Stimulated activated CD4-positive, alpha-beta T cell treated with anti-CD3 and anti-CD28 coated beads, Interleukin-12 subunit alpha, Interleukin-12 subunit beta, amount 100 ng/mL, for 24 hours (primary cell): ENCODE measurements around the gene PMPCA.

Experiments
- DNase-seq, 2 experiments: peaks; one replicate each; pipeline ENCODE4 v3.0.0-alpha.2; 2020; ENCODE audit warnings: low read depth in 2 of 2

PMPCA gene

DNA sequence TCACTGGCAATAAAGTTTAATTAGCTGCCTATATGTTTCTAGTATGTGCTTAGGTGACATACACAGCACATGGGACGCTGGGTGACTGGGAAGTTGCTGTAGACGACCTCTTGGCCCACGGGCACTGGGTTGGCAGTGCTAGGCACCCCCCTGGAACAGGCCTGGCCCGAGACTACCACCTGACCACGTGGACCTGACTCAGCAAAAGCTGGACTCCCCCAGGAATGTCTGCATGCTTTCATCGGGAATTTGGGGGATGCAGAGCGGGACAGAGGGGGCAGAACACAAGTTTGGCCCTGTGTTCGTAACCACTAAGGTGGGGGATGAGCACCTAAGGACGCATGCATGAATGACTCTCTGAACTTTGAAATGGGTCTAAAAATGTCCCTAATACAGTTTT, 45.8 kb downstream of the PMPCA start:
- no peak for DNase-seq

DNA sequence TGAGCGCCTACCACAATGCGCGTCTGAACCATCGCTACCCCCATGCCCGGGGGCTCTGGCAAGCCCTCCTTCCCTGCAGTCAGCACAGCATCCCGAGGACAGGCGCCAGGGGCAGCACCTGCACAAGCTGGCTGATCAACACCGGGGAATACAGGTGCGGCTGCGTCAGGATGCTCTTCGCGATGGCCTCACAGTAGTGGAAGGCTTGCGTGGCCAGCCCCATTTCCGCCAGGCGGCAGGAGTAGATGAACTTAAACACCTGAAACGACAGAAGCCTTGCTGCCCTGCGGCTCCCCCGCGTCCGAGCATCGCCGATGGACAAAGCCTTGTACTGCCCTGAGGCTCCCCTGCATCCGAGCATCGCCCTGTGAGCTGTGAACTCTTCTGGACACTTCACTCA, 46.9 kb downstream of the PMPCA start:
- DNase-seq: no peak

DNA sequence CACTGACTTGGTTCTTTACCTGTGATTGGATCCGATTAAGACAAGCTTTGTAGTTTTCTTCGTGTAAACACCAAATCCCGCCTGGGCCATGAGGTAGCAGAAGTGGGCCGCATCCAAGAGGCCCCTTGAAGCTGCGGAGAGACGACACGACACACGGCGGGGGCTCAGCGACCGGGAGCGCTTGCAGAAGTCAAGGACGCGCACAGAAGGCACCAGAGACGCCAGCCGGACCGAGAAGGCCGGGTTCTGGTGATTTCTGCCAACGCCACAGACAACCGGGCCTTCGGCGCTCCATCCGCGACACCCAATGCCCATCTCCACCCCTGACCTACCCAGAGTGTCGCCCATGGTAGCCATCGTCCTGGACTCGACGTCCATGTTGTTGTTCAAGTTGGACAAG, 49.0 kb downstream of the PMPCA start:
- no peak for DNase-seq

DNA sequence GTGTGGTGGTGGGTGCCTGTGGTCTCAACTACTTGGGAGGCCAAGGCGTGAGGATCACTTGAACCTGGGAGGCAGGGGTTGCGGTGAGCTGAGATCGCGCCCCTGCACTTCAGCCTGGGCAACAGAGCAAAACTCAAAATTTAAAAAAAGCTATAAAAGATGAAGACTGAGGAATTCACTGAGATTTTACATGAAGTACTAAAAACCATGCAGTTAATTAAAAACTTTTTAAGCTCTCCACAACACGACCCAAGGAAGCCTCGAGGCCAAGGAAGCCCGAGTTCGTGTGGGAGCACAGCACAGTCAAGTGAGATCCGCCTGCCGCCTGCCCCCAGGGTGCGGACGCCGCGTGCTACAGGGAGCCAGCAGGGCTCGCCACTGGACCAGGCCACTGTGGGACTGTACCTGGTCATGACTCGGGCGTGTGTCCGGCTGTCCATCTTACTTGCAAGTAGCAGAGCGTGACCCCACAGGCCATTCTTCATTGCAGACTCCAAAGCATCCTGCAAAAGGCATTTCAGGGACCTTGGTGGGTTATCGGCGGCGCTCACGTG, 50.4 kb downstream of the PMPCA start:
- DNase-seq: no peak

DNA sequence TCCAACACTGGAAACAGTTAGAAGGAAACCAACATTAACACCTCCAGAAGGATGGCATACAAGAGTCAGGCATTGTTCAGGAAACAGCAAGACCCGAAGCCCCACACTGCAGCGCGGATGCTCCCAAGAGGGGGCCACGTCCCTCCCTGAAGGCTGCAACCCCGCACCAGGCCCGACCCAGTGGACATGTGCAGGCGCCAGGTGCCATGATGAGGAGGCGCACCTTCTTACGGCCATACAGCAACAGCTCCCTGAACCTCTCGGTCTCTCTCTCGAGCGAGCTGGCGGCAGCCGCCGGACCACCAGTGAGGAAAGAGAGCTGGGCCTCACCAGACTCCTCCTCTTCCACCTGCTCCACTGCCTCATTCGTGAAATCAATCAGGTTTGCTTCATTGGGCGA, 52.2 kb downstream of the PMPCA start:
- no peak for DNase-seq

DNA sequence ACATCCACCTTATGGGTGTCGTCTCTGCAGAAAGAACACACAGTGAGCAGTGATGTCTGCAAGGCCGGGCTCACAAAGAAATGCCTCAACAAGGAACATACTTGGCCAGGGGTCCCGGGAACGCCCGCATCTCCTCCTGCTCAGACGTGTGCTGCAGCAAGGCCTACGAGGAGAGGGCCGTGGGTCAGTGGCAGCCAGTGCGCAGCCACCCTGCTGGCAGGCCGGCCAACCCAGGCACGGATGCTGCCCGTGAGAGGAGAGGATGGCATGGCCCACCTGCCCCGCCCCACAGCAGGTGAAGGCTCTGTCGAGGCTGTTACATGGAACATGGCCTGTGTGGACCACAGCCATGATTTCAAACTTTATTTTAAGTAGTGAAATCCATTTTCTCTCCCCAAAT, 53.1 kb downstream of the PMPCA start:
- no peak for DNase-seq

DNA sequence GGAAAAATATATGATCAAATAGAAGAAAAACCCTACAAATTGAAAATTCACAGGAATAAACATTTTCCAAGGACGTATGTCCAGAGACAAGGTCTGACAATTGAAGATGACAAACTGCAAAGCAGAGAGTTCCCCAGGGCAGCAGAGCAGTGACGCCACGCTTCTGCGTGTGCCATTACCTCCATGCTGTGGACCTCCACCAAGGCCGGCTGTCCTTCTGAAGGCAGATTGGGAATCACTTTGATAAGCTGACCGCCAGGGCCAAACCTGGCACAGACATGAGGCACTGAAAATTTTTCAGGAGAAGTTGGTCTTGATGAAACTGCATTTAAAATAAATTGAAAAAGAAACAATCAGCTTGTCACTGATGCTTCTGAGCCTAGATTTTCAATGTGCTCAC, 53.8 kb downstream of the PMPCA start:
- no peak for DNase-seq

DNA sequence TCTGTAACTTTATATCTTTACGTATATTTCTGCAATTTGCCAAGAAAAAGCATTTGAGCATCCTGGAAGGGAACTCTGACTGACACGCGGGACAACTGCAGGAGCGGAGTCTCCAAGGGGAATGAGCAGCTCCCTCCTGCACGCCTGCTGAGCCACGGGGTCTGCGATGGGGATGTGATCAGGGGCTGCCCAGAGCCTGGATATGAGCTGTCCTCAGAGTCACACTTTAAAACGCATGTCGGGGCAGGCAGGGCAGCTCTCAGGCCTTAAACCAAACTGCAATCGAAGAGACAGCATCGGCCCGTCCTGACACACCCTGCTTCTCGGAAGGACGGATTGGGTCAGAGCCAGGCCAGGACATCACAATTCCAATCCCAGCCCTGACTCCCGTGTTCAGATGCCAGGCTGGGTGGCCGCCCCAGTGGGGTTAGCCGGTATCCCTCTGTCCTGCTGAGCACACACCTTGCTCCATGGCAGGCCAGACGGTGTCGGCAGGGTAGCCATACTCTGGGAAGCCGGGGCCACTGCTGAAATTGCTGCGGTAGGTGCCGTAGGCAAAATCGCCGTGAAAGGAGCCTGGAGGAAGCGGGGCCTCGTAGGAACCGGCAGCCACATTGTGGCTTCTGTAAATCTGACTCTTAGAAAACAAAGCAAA, 55.2 kb downstream of the PMPCA start:
- DNase-seq: no peak

DNA sequence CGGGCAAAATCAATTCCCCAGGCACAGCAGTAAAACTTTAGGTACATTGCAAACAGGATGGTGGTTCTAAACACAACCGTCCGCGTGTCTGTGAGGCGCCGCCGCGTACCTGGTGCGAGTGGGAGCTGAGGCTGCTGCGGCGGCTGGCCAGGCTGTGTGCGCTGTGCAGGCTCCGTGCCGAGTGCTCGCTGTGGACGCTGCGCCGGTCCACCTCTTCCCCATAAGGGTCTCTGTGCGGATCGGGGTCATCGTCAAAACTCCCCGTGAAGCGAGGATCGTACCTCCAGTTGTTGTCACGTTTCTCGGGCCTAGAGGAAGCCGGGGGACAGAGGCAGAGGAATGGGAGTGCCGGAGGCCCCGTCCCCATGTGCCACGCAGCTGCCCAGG, 55.7 kb downstream of the PMPCA start:
- DNase-seq: no peak

DNA sequence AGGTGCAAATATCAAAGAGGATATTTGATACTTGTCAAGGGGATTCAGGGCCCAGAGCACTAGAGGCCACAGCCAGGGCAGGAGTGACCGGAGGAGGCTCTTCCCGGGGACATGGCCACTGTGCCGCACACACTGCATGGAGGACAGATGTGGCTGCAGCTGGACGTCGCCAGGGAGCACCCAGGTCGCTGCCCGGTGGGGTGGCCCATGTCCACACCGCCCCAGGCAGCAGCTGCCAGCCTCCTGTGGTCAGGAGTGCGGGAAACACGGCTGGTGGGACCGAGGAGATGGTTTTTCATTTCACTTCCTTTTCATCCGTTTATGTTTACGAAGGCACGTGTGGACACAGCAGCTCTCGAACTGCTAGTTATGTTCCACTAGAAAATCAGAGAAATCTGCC, 57.3 kb downstream of the PMPCA start:
- no peak for DNase-seq

DNA sequence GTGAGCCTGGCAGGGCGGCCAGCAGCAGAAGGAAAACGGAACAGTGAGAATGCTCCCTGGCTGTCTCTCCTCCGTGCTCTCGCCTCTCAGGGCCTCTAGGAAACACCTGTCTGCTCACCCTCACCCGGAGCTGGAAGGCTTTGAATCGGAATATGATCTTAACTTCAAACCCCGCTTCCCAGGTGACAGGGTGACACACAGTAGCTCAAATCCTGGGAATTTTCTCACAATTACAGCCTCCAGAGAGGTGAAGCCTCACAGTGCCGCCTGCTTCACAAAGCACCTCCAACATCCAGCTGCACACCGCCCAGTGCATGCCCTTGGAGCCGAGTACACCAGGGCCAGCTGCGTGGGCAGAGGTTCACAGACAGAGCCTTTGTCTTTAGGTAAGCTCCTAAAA, 59.9 kb downstream of the PMPCA start:
- DNase-seq: no peak

DNA sequence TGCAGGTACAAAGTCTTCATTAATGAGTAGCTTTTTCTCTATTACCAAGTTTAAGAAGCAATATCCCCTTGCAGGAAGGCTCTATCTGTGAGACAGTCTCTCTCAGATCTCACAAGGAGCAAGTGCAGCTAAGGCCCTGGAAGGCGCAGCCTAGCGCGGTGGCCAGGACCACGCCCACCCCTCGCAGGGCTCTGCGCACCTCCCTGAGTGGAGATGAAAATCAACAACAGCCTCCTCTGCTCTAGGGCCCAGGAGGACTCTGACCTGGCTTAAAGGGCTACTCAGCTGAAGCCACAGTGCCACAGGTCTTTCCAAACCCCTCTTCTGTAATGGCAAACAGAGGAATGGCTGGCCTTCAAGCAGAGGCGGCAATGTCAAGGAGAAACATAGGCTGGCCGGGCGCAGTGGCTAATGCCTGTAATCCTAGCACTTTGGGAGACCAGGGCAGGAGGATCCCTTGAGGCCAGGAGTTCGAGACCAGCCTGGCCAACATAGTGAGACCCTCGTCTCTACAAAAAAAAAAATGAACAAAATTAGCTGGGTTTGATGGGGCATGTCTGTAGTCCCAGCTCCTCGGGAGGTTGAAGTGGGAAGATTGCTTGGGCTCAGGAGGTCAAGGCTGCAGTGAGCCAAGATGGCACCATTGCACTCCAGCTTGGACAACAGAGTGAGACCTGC, 60.5 kb downstream of the PMPCA start:
- DNase-seq: no peak

DNA sequence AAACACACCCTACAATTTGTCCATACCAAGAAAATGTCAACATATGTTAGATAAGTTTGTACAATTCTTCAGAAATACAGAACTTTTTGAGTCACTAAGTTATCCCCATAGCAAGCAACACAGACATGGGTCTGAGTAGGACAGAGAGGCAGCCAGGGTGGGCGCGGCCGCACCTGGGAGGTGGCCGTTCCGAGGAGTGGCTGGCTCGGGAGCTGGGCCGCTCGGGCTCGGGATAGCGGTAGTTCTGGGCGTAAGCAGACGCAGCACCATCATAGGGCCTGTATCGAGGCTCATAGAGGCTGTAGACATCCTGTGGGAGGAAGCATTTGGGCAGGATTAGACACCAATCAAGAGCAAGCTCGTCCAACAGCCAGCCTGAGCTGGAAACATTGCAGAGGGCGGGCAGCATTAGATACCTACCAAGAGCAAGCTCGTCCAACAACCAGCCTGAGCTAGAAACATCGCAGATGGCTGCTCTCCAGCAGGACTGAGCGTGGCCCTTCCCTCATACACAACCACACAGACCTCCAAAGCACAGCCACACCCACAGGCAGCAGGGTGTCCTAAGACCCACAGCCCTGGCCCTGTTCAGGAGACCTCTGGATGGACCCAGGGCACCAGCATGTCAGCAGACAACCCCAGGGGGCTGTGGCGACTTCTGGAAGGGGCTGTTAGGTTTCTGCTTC, 61.5 kb downstream of the PMPCA start:
- no peak for DNase-seq

DNA sequence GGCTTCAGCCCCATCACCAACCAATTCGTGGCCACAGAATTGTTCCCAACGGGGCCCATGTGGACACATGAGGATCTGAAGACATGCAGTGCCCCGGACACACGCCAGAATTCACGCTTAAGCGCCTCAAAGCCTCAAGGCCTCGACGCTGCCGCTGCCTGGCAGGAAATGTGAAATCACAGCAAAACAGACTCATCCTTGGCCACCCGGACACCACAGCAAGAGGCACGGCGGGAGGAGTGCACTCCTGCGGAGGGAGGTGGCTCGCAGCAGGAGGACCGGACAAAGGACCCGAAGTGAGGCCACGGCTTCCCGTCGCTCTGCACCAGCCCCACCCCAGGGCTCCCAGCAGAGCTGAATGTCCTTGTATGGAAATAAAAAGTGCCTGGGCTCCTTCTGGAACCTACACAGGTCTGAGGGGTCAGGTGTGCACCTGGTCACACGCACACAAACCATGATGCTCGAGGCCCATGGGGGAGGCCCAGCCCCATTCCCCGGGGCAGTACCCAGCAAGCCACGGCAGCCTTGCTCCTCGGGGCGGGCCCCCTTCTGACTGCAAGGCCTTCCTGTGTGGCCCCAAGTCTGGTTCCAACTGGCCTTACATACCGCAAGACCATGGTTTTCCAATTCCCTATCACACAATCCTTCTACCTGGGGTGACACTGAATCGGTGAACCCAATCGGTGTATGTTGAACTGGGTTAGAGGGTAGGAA, 62.3 kb downstream of the PMPCA start:
- DNase-seq: no peak

DNA sequence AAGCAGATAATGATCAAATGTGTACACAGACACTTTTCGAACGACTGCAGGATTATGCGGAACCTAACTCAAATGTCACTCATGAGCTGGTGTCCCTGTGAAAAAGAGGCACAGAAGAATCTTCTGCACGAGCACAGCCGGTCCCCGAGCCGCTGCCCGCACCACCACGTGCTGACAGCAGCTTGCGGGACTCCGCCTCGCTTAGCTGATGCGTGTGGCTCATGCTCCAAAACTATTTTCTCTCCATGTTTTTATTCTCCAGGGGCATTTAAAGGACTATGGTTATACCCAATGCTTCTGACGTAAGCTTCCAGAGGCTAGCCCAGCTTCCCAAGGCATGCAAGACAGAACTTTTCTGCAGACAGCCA, 62.9 kb downstream of the PMPCA start:
- DNase-seq: no peak
